IMR-90 (cell line): ENCODE measurements around the gene GLIS1. TPM values are rescaled to one million over a fixed set of nuclear protein-coding genes. Genes with fewer than 3 reads are reported as not detected.

Experiments used
- ATAC-seq: fragments of 200-7000 bp; cut with Tn5 transposase; 2 replicates; pipeline ENCODE4 v1.9.1; 2020; ENCODE audit warnings: low read depth, mild to moderate bottlenecking, moderate library complexity
- BruUV-seq: library from RNA; stranded (reverse); fragments of 400-500 nt; replicated peaks from 2 replicates; lab custom pipeline; 2021; lab: Mats Ljungman, UMichigan
- CTCF ChIA-PET: fragments of 300-600 bp; formaldehyde crosslinking; extraction: SDS; loops from one replicate; lab custom pipeline; 2021; ENCODE audit warnings: antibody characterized with exemption; lab: Yijun Ruan, JAX
- POLR2A ChIA-PET: fragments of 300-600 bp; sonication (Branson Sonifier 250); formaldehyde crosslinking; loops from one replicate; lab custom pipeline; 2022; ENCODE audit warnings: antibody characterized with exemption; ENCODE audit not compliant: unreplicated experiment; lab: Charles Lee
- DNase-seq: peaks from one replicate; pipeline ENCODE4 v3.0.0; 2013
- H2AFZ ChIP-seq: replicated peaks from 2 replicates; pipeline ENCODE3; 2013; ENCODE audit warnings: low read length, mild to moderate bottlenecking; ENCODE audit not compliant: poor library complexity
- H2AK5ac ChIP-seq: 2 replicates; pipeline ENCODE4 v1.6.1; 2013; ENCODE audit warnings: low read depth, low read length, inconsistent platforms
- H2AK9ac ChIP-seq: replicated peaks from 2 replicates; pipeline ENCODE3; 2013; ENCODE audit warnings: mild to moderate bottlenecking, low read depth, low read length, moderate library complexity; ENCODE audit not compliant: poor library complexity
- H2BK120ac ChIP-seq: 2 replicates; pipeline ENCODE4 v1.6.1; 2013; ENCODE audit warnings: low read depth, low read length, inconsistent platforms
- H2BK15ac ChIP-seq: 3 replicates; pipeline ENCODE4 v1.6.1; 2013; ENCODE audit warnings: low read depth, low read length, inconsistent platforms
- H2BK20ac ChIP-seq: 2 replicates; pipeline ENCODE4 v1.6.1; 2013; ENCODE audit warnings: low read depth, mild to moderate bottlenecking, inconsistent platforms, low read length, moderate library complexity
- H2BK5ac ChIP-seq: 2 replicates; pipeline ENCODE4 v1.6.1; 2013; ENCODE audit warnings: mild to moderate bottlenecking, low read depth, low read length, inconsistent platforms; ENCODE audit not compliant: poor library complexity, severe bottlenecking
- H3K14ac ChIP-seq: replicated peaks from 2 replicates; pipeline ENCODE4 v1.6.1; 2013; ENCODE audit warnings: low read depth, low read length, inconsistent platforms
- H3K18ac ChIP-seq: 2 replicates; pipeline ENCODE4 v1.6.1; 2013; ENCODE audit warnings: low read depth, low read length, control low read depth
- H3K23ac ChIP-seq: 2 replicates; pipeline ENCODE4 v1.6.1; 2013; ENCODE audit warnings: low read depth, low read length, inconsistent platforms
- H3K27ac ChIP-seq: 2 replicates; pipeline ENCODE4 v1.5.1; 2013; ENCODE audit warnings: mild to moderate bottlenecking, control low read depth, low read length; ENCODE audit not compliant: insufficient read depth
- H3K27me3 ChIP-seq: 2 replicates; pipeline ENCODE4 v1.6.1; 2013; ENCODE audit warnings: low read length; ENCODE audit not compliant: control insufficient read depth, insufficient read depth
- H3K36me3 ChIP-seq: 2 replicates; pipeline ENCODE4 v1.6.1; 2013; ENCODE audit warnings: low read length, mixed read lengths; ENCODE audit not compliant: control insufficient read depth, insufficient read depth
- H3K4ac ChIP-seq: 2 replicates; pipeline ENCODE4 v1.6.1; 2013; ENCODE audit warnings: low read depth, low read length, inconsistent platforms
- H3K4me1 ChIP-seq: 2 replicates; pipeline ENCODE4 v1.6.1; 2013; ENCODE audit warnings: low read length, mixed read lengths; ENCODE audit not compliant: control insufficient read depth, insufficient read depth
- H3K4me2 ChIP-seq: 2 replicates; pipeline ENCODE4 v1.6.1; 2013; ENCODE audit warnings: low read depth, mild to moderate bottlenecking, control low read depth, low read length, moderate library complexity
- H3K4me3 ChIP-seq: 2 replicates; pipeline ENCODE4 v1.5.1; 2013; ENCODE audit warnings: low read depth, mild to moderate bottlenecking, control low read depth, low read length, moderate library complexity; ENCODE audit not compliant: insufficient read depth
- H3K56ac ChIP-seq: 2 replicates; pipeline ENCODE4 v1.6.1; 2013; ENCODE audit warnings: low read length, inconsistent platforms; ENCODE audit not compliant: insufficient read depth; ENCODE audit errors: extremely low read depth
- H3K79me1 ChIP-seq, 2 experiments: 2 replicates each; pipeline ENCODE4 v1.6.1; 2013; ENCODE audit warnings: low read length in 2 of 2, inconsistent platforms in 1 of 2, low read depth in 1 of 2
- H3K9ac ChIP-seq: 2 replicates; pipeline ENCODE4 v1.6.1; 2013; ENCODE audit warnings: low read depth, low read length, control low read depth
- H3K9me1 ChIP-seq: 2 replicates; pipeline ENCODE4 v1.6.1; 2013; ENCODE audit warnings: low read length, inconsistent platforms; ENCODE audit not compliant: insufficient read depth
- H3K9me3 ChIP-seq: 2 replicates; pipeline ENCODE4 v1.6.1; 2013; ENCODE audit warnings: low read length; ENCODE audit not compliant: control insufficient read depth, insufficient read depth
- H4K20me1 ChIP-seq: 2 replicates; pipeline ENCODE4 v1.6.1; 2013; ENCODE audit warnings: low read length, inconsistent platforms; ENCODE audit not compliant: insufficient read depth
- H4K5ac ChIP-seq: 2 replicates; pipeline ENCODE4 v1.6.1; 2013; ENCODE audit warnings: mild to moderate bottlenecking, low read depth, low read length, control low read depth
- H4K8ac ChIP-seq, 2 experiments: 2 replicates each; pipeline ENCODE4 v1.6.1; 2013; ENCODE audit warnings: low read depth in 2 of 2, low read length in 2 of 2, control low read depth in 1 of 2, inconsistent platforms in 1 of 2
- H4K91ac ChIP-seq: 2 replicates; pipeline ENCODE4 v1.6.1; 2013; ENCODE audit warnings: low read depth, low read length, inconsistent platforms; ENCODE audit not compliant: insufficient read depth
- BHLHE40 ChIP-seq: fragments of 150-350 bp; IDR thresholded peaks from 2 replicates; pipeline ENCODE4 v1.6.1; 2016; ENCODE audit warnings: mild to moderate bottlenecking, low read depth, low read length
- CHD1 ChIP-seq: IDR thresholded peaks from 2 replicates; pipeline ENCODE4 v1.6.1; 2012; ENCODE audit warnings: low read depth, low read length, improper control_type of control experiment
- ELK1 ChIP-seq: fragments of 150-350 bp; IDR thresholded peaks from 2 replicates; pipeline ENCODE4 v1.6.1; 2016; ENCODE audit warnings: low read depth, mild to moderate bottlenecking, low read length, moderate library complexity, borderline replicate concordance
- FOS ChIP-seq: fragments of 150-350 bp; IDR thresholded peaks from 2 replicates; pipeline ENCODE4 v1.6.1; 2016; ENCODE audit warnings: low read depth, low read length
- MAFK ChIP-seq: IDR thresholded peaks from 2 replicates; pipeline ENCODE4 v1.6.1; 2012; ENCODE audit warnings: low read depth, low read length, improper control_type of control experiment
- MAZ ChIP-seq: IDR thresholded peaks from 2 replicates; pipeline ENCODE4 v1.6.1; 2012; ENCODE audit warnings: low read depth, mild to moderate bottlenecking, low read length, improper control_type of control experiment, moderate library complexity, borderline replicate concordance
- POLR2A ChIP-seq: IDR thresholded peaks from 2 replicates; pipeline ENCODE4 v1.6.1; 2012; ENCODE audit warnings: mild to moderate bottlenecking, low read depth, low read length
- RAD21 ChIP-seq: IDR thresholded peaks from 2 replicates; pipeline ENCODE4 v1.6.1; 2012; ENCODE audit warnings: low read length, improper control_type of control experiment
- RCOR1 ChIP-seq: IDR thresholded peaks from 2 replicates; pipeline ENCODE4 v1.6.1; 2012; ENCODE audit warnings: mild to moderate bottlenecking, low read length, improper control_type of control experiment; ENCODE audit not compliant: insufficient replicate concordance
- RFX5 ChIP-seq: IDR thresholded peaks from 2 replicates; pipeline ENCODE4 v1.8.0; 2012; ENCODE audit warnings: low read depth, mild to moderate bottlenecking, low read length, moderate library complexity
- SMC3 ChIP-seq: fragments of 150-350 bp; IDR thresholded peaks from 2 replicates; pipeline ENCODE4 v1.6.1; 2016; ENCODE audit warnings: low read depth, mild to moderate bottlenecking, antibody characterized with exemption, low read length, moderate library complexity
- WGBS, 2 experiments: methylation state at CpG; one replicate each; pipeline versions ENCODE4 v1.1.5 to v1.1.7; 2013; ENCODE audit warnings: missing lambda C conversion rate in 2 of 2; ENCODE audit not compliant: insufficient read length in 1 of 2; ENCODE audit errors: extremely low coverage in 2 of 2; 5-methylcytosine and 5-hydroxymethylcytosine counted together
- dilution Hi-C: fragments of 300-500 bp; cut with HindIII; formaldehyde crosslinking; loops from one replicate; pipeline ENCODE4 v1.14.3; 2018; ENCODE audit warnings: low sequenced_read_pairs; ENCODE audit not compliant: unreplicated experiment
- in situ Hi-C: fragments of 300-500 bp; cut with MboI; formaldehyde crosslinking; loops from 3 replicates; pipeline ENCODE4 v1.14.3; 2019; ENCODE audit warnings: low sequenced_read_pairs, inconsistent platforms, mixed read lengths
- intact Hi-C: fragments of 100-400 bp; cut with micrococcal nuclease; formaldehyde crosslinking; loops from 2 replicates; pipeline ENCODE4 v1.10.0; 2022
- polyA plus RNA-seq, 3 experiments: library from polyadenylated mRNA; depleted of rRNA; stranded (reverse); fragments of >200 nt; gene quantifications; 2 replicates each; pipeline ENCODE4 v1.2.3, GENCODE V29; 2012; ENCODE audit warnings: low replicate concordance in 1 of 3
- total RNA-seq: library from RNA; depleted of rRNA; stranded (reverse); fragments of >200 nt; gene quantifications from 2 replicates; pipeline ENCODE4 v1.2.3, GENCODE V29; 2012

Gene GLIS1
- total and polyA plus RNA-seq, 2 of the 4 experiments (the other 2 are of a cell fraction) = 0.18 to 2.3 TPM

- Histone ChIP-seq H3K4me2 (peak overlapping the region; percentile 9), H4K20me1 (0 out of 2 replicates have a peak, but pooled peaks cover 4% of the 10 kb centered on the region), H3K27ac (peak overlapping the region; percentile 95), H2BK20ac (peak overlapping the region; percentile 87), H3K23ac (peak overlapping the region; percentile 18; the same call in 1 of the 2 replicates), H2BK120ac (peak overlapping the region; percentile 86), H2AK5ac (peak overlapping the region; percentile 79), H3K27me3 (no peaks in the 10 kb centered on the region), H4K8ac (peak overlapping the region; percentile 32 to 89), H2AK9ac (peak overlapping the region; percentile 49), H3K56ac (peak overlapping the region; percentile 54), H4K5ac (peak overlapping the region; percentile 19), H3K9ac (peak overlapping the region; percentile 11; the same call in 1 of the 2 replicates), H2AFZ (peak overlapping the region; percentile 71), H4K91ac (peak overlapping the region; percentile 92), H3K18ac (peak overlapping the region; percentile 100), H3K9me3 (no peaks in the 10 kb centered on the region), H3K79me1 (peaks cover 20 to 63% of the 10 kb centered on the region in 2 experiments), H3K4me1 (peaks cover 40% of the 10 kb centered on the region), H3K4me3 (no peak overlapping the region), H3K4ac (peak overlapping the region; percentile 80), H2BK5ac (peak overlapping the region; percentile 96), H3K36me3 (no peaks in the 10 kb centered on the region), H3K14ac (peak overlapping the region; percentile 53), H3K9me1 (peaks cover 25% of the 10 kb centered on the region; the same call in 1 of the 2 replicates), H2BK15ac (peak overlapping the region; percentile 95; the same call in 2 of the 3 replicates)
- in situ Hi-C loops = no loop called here
- BruUV-seq = no TSS peak
- CTCF ChIA-PET = interaction anchor here (1.3 kb wide), 1 partner anchor 19 kb away, joined by 4 read pairs; no protein-coding TSS in a partner anchor
- peak; percentile 94 for DNase-seq
- POLR2A ChIA-PET = no interaction called here
- dilution Hi-C loops = no loop called here
- 0 out of 2 replicates have a peak, but pooled peaks have one; percentile 15 for TF ChIP-seq FOS
- peak; percentile 81 for TF ChIP-seq MAZ
- TF ChIP-seq RFX5 = no peak
- TF ChIP-seq RCOR1 = peak; percentile 45
- TF ChIP-seq SMC3 = no peak
- TF ChIP-seq POLR2A = peak; percentile 43; the same call in 1 of the 2 replicates
- TF ChIP-seq MAFK = no peak
- no peak for TF ChIP-seq CHD1
- TF ChIP-seq BHLHE40 = 0 out of 2 replicates have a peak, but pooled peaks have one; percentile 10
- no peak for TF ChIP-seq ELK1
- TF ChIP-seq RAD21 = no peak
- peak; percentile 2; the same call in 1 of the 2 replicates for ATAC-seq
- intact Hi-C loops = loop anchor here (5.0 kb wide), 1 partner anchor 47 kb away; no protein-coding TSS in a partner anchor
- WGBS, 2 experiments = 23% methylated on average over 2 of the region's 10 CpGs; no CpG with 5 or more reads in 1 of the 2 experiments
Observed at GRCh38 chr1:53734650-53735211, 4.2 kb downstream of the GLIS1 start.
